Activated CD8-positive, alpha-beta memory T cell treated with anti-CD3 and anti-CD28 coated beads, Interleukin-2, amount 10 ng/mL, durations not matched to agents 7 days and 5 days (primary cell): ENCODE results near the gene VPS52. TPM values are rescaled to one million over a fixed set of nuclear protein-coding genes. Genes with fewer than 3 reads are reported as not detected.
"Not testable (repeated sequence)": the region's sequence is repeated elsewhere in the genome, so short reads cannot be mapped to it uniquely, and the experiment has no call there.

Source experiments
- ATAC-seq: fragments of 150-1000 bp; cut with Tn5 transposase; one replicate; pipeline ENCODE4 v1.10.0; 2021; ENCODE audit warnings: moderate library complexity
- CTCF ChIA-PET: fragments of 350-600 bp; sonication (Branson Sonifier 250); formaldehyde crosslinking; loops from one replicate; lab custom pipeline; 2021; ENCODE audit warnings: antibody characterized with exemption; lab: Charles Lee
- DNase-seq: peaks from one replicate; pipeline ENCODE4 v3.0.0-alpha.2; 2020
- H3K27ac Mint-ChIP-seq: one replicate; pipeline ENCODE4 v1.8.0; 2021; ENCODE audit warnings: mild to moderate bottlenecking, mixed read lengths
- H3K27me3 Mint-ChIP-seq: one replicate; pipeline ENCODE4 v1.8.0; 2021; ENCODE audit warnings: mixed read lengths
- H3K36me3 Mint-ChIP-seq: one replicate; pipeline ENCODE4 v1.8.0; 2021; ENCODE audit warnings: mild to moderate bottlenecking, mixed read lengths
- H3K4me1 Mint-ChIP-seq: one replicate; pipeline ENCODE4 v1.8.0; 2021; ENCODE audit warnings: mixed read lengths
- H3K4me3 Mint-ChIP-seq: one replicate; pipeline ENCODE4 v1.8.0; 2021; ENCODE audit warnings: mild to moderate bottlenecking, moderate library complexity, mixed read lengths
- H3K9me3 Mint-ChIP-seq: one replicate; pipeline ENCODE4 v1.8.0; 2022; ENCODE audit warnings: low read depth, mixed read lengths
- total RNA-seq, 2 experiments: library from RNA; stranded (reverse); gene quantifications; one replicate each; pipeline ENCODE4 v1.2.3, GENCODE V29; 2021

The VPS52 gene
- total RNA-seq, 2 experiments from 2014 or later, result 60.6 to 63.3 TPM

DNA sequence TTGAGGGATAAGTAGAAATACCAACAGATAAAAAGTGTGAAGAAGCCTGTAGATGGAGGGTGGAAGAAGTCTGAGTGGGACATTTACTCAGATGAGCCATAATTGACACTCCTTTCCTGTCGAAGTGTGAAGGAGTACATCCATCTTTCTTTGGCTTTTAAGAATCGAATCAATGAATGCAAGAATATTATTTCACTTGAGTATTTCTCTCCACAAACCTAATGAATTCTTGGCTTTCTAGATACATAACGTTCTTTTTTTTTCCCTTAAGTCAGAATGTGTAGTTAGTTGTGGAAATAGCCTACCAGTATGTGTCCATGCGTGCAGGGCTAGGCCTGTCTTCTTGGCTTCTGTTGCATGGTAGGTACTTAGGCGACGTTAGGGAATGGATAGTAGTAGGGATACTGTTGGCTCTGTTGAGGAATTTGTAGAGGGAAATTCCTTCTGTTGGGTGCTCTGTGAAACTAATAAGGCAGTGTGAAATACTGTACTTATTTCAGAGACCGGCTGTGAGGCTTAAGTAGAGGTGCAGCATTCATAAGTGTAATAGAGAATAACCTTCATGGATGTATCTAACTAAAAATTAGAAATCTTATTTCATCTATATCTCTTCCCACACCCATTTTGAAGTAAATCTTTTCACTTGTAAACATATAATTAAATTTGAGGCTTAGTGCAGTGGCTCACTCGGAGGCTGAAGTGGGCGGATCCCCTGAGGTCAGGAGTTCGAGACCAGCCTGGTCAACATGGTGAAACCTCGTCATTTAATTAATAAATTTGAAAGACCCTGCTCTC lies 1.6 kb upstream of the VPS52 start:
- ATAC-seq (no peak), DNase-seq (no peak)
- H3K27ac Mint-ChIP-seq, result peak overlapping the region; percentile 98
- CTCF ChIA-PET, result interaction anchor here (1.2 to 6.4 kb wide), 4 partner anchors 16 to 112 kb away, joined by 3 to 58 read pairs (median 22); partner anchors contain the start of genes PFDN6, RGL2 and WDR46
- H3K9me3 Mint-ChIP-seq, result no peaks in the 10 kb centered on the region
- no peaks in the 10 kb centered on the region for H3K27me3 Mint-ChIP-seq
- peaks cover 65% of the 10 kb centered on the region for H3K4me1 Mint-ChIP-seq
- H3K36me3 Mint-ChIP-seq, result peaks cover 52% of the 10 kb centered on the region
- H3K4me3 Mint-ChIP-seq, result peak overlapping the region; percentile 88

DNA sequence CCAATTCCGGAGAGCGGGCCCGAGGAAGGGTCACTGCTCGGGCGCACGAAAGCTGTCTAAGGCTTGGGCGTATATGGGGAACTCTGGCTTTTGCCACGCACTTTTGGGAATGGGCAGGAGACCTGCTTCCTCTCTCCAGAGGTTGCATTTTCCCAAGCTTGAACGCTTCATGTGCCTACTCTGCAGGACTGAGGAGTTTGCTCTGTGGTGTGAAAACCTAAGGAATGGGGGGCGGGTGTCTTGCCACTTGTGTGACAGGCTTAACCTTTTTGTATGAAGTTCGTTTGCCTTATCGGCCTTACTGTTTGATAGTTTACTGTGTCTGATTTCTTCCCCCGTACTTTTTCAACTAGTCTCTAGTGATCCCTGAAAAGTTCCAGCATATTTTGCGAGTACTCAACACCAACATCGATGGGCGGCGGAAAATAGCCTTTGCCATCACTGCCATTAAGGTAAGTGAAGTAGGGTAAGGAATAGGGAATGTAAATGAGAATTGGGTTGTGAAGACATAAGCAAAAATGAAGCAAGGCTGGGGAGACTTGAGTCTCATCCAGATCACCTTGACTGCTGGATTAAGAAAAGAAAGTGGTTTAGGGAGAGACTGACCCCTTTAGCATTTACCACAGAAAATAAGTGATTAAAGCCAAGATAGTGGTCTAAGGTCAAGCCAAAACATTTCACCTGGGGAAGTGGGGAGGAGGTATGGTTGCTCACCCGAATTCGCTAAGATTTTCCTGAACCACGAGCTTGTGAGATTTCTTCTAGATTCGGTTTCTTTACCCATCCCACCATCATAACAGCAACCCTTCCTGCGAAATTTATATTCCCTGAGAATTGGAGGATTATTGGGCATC lies 826 bp upstream of the VPS52 start:
- Mint-ChIP-seq H3K4me3 (peak overlapping the region; percentile 88), H3K27ac (peak overlapping the region; percentile 98), H3K36me3 (peaks cover 56% of the 10 kb centered on the region), H3K4me1 (peaks cover 60% of the 10 kb centered on the region), H3K27me3 (no peaks in the 10 kb centered on the region), H3K9me3 (no peaks in the 10 kb centered on the region)
- CTCF ChIA-PET, result interaction anchor here (0.7 to 4.6 kb wide), 10 partner anchors 17 to 301 kb away, joined by 3 to 33 read pairs (median 4); partner anchors contain the start of genes PFDN6, RGL2 and WDR46
- ATAC-seq, result peak; percentile 7
- DNase-seq, result no peak

DNA sequence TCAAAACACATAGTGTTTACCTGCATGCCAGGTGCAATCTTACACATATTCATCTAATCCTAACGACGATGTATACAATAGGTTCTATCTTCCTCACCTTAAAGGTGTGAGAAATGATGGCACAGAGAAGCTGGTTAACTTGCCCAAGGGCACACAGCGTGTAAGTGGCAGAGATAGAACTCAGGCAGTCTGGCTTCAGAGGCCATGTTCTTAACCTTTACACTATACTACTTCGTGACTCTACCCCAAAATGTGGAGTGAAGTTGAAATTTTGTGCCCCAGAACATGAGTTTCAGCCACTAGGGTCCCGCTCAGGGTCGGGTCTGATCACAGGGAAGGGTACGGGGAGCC lies 584 bp downstream of the VPS52 start:
- DNase-seq (no peak), ATAC-seq (no peak)
- Mint-ChIP-seq H3K27me3 (no peaks in the 10 kb centered on the region), H3K9me3 (no peaks in the 10 kb centered on the region), H3K4me3 (peak overlapping the region; percentile 88), H3K36me3 (peaks cover 60% of the 10 kb centered on the region), H3K4me1 (peaks cover 52% of the 10 kb centered on the region), H3K27ac (peak overlapping the region; percentile 98)
- CTCF ChIA-PET, result interaction anchor here (1.0 to 4.6 kb wide), 8 partner anchors 16 to 300 kb away, joined by 3 to 33 read pairs (median 7); partner anchors contain the start of genes PFDN6, RGL2, WDR46 and ZBTB22

DNA sequence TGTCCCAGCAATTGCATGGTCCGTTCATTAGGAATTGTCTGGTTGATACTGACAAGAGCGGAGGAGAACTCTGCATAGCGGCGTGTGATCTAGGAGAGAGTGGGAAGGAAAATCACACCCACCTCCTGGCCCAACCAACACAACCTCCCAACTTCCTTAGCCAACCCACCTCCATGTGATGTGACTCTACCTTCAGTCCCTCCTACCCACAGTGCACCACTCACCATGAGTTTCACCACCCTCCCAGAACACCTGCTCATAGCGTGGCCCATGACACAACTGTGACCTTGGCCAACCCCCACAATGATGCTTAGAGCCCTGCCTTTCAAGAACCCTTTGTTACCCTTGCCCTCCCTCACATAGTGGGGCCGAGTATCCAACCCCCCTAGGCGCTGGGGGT lies 7.7 kb downstream of the VPS52 start:
- Mint-ChIP-seq H3K4me3 (no peak overlapping the region), H3K4me1 (no peaks in the 10 kb centered on the region), H3K36me3 (peaks cover 65% of the 10 kb centered on the region), H3K9me3 (no peaks in the 10 kb centered on the region), H3K27ac (no peak overlapping the region), H3K27me3 (no peaks in the 10 kb centered on the region)
- no peak for ATAC-seq
- no peak for DNase-seq
- CTCF ChIA-PET, result no interaction called here

DNA sequence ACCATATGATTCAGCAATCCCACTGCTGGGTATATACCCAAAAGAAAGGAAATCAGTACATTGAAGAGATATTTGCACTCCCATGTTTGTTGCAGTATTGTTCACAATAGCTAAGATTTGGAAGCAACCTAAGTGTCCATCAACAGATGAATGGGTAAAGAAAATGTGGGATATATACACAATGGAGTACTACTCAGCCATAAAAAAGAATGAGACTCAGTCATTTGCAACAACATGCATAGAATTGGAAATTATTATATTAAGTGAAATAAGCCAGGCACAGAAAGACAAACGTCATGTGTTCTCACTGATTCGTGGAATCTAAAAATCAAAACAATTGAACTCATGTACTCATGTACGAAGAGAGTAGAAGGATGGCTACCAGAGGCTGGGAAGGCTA lies 9.2 kb downstream of the VPS52 start:
- not testable (repeated sequence) for H3K4me3 Mint-ChIP-seq, H3K27me3 Mint-ChIP-seq, DNase-seq, ATAC-seq, H3K27ac Mint-ChIP-seq, H3K9me3 Mint-ChIP-seq, H3K4me1 Mint-ChIP-seq
- CTCF ChIA-PET, result interaction anchor here (1.6 kb wide), 1 partner anchor 24 kb away, joined by 3 read pairs; no protein-coding TSS in a partner anchor
- peaks cover 61% of the 10 kb centered on the region for H3K36me3 Mint-ChIP-seq

DNA sequence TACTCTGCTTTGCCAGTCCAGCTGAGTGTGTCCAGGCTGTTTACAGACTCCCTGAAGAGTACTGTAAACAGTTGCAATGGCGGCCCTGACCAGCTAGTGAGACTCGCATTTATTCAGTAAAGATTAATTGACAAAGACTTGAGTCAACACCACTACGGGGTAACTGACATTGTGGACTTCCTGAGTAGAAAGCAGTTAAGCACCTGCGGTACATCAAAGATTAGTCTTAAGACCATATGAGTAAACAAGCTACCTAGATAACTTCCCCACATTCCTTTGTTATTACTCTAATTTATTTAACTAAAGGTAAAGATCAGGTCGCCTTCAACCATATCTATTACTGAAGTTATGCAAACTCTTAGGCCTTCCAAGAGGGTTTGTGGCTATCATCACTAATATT lies 12.6 kb downstream of the VPS52 start:
- no peak overlapping the region for H3K27ac Mint-ChIP-seq
- H3K36me3 Mint-ChIP-seq, result peaks cover 45% of the 10 kb centered on the region

DNA sequence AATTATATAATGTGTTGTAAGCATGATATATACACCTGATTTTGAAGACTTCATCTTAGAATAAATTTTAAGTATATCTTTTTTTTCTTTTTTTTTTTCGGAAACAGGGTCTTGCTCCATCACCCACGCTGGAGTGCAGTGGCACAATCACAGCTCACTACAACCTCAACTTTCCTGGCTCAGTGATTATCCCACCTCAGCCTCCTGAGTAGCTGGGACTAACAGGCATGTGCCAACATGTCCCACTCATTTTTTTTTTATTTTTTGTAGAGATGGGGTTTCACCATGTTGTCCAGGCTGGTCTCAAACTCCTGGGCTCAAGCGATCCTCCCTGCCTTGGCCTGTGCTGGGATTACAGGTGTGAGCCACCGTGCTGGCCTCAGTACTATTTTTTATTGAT lies 17.1 kb downstream of the VPS52 start:
- ATAC-seq (no peak), DNase-seq (no peak)
- peaks cover 28% of the 10 kb centered on the region for H3K4me1 Mint-ChIP-seq
- CTCF ChIA-PET, result interaction anchor here (1.1 to 2.0 kb wide), 4 partner anchors 12 to 171 kb away, joined by 3 to 9 read pairs (median 4); partner anchors contain the start of genes RPS18 and VPS52
- no peaks in the 10 kb centered on the region for H3K27me3 Mint-ChIP-seq
- H3K4me3 Mint-ChIP-seq, result no peak overlapping the region
- no peak overlapping the region for H3K27ac Mint-ChIP-seq
- peaks cover 38% of the 10 kb centered on the region for H3K36me3 Mint-ChIP-seq
- no peaks in the 10 kb centered on the region for H3K9me3 Mint-ChIP-seq

More for the DNA sequence above, 12.6 kb downstream of the VPS52 start:
- Mint-ChIP-seq H3K27me3 (no peaks in the 10 kb centered on the region), H3K4me3 (no peak overlapping the region), H3K4me1 (peaks cover 2% of the 10 kb centered on the region), H3K9me3 (no peaks in the 10 kb centered on the region)
- ATAC-seq (no peak), DNase-seq (no peak)
- CTCF ChIA-PET, result interaction anchor here (1.2 kb wide), 1 partner anchor 134 kb away, joined by 3 read pairs; no protein-coding TSS in a partner anchor

DNA sequence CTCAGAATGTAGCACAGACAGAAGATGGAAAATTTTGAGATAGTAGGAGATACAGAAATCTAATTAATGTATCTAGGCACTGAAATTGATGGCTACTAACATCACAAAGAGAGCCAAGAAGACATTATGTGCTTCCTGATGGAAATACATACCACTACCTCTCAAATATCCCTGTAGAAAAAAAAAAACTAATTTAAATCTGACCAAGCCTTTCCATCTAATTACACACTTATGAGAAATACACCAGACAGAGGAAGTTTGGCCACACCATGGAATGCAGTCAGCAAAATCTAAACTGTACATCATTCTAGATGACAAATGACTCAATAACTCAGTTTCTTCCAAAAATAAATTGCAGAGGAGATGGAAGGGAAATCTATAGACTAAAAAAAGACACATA lies 18.9 kb downstream of the VPS52 start:
- H3K27ac Mint-ChIP-seq, result no peak overlapping the region
- H3K4me3 Mint-ChIP-seq, result no peak overlapping the region
- peaks cover 39% of the 10 kb centered on the region for H3K4me1 Mint-ChIP-seq
- no peaks in the 10 kb centered on the region for H3K9me3 Mint-ChIP-seq
- ATAC-seq (no peak), DNase-seq (no peak)
- CTCF ChIA-PET, result no interaction called here
- H3K27me3 Mint-ChIP-seq, result no peaks in the 10 kb centered on the region
- H3K36me3 Mint-ChIP-seq, result peaks cover 30% of the 10 kb centered on the region

DNA sequence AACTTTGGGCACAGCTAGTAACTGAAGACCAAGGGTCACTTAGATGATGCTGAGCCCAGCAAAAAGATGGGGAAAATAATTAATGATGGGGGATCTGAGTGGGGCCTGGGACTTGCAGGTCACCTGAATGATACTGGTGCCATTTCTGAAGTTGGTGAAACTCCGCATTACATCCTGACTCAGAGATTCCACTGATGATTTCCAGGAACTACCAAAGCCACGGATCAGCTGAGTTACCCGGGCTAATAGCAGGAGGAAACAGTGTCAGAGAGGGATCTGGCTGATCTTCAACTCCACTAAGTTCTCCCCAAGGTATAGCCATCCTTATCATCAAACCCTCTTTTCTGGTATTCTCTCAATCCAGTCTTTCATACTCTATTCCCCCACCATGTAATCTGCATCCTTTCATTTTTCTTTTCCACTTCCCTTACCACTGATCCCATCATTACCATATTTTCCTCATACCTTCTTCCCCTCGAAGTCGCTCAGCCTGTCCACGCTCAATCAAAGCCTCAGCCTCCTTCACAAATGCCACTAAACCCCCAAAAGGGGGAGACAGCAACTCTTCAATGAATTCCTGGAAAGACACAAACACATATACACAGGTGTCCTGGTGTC lies 20.2 kb downstream of the VPS52 start:
- H3K27ac Mint-ChIP-seq, result peak overlapping the region; percentile 61

DNA sequence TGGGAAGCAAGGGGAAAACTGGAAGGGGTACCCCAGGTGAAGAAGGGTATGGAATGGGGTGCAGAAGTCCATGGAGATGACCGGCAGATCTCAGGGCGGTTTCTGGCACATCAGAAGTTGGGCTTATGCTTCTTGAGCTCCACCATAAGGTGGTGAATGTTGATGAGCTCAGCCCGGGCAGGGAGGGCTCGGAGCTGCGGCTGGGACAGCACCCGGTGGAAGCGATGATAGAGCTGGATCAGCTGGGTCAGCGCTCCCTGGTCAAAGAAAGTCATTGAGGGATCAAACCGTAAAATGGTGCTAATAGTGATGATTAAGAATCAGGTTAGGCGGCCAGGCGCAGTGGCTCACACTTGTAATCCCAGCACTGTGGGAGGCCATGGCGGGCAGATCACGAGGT lies 20.9 kb downstream of the VPS52 start:
- H3K27ac Mint-ChIP-seq, result peak overlapping the region; percentile 94
- H3K4me1 Mint-ChIP-seq, result peaks cover 38% of the 10 kb centered on the region
- H3K36me3 Mint-ChIP-seq, result peaks cover 27% of the 10 kb centered on the region
- H3K27me3 Mint-ChIP-seq, result peaks cover 10% of the 10 kb centered on the region
- CTCF ChIA-PET, result interaction anchor here (1.5 to 5.2 kb wide), 6 partner anchors 20 to 112 kb away, joined by 4 to 46 read pairs (median 27); partner anchors contain the start of genes B3GALT4, RING1, RPS18 and RXRB
- no peak for DNase-seq
- no peaks in the 10 kb centered on the region for H3K9me3 Mint-ChIP-seq
- H3K4me3 Mint-ChIP-seq, result no peak overlapping the region
- ATAC-seq, result no peak

More for the DNA sequence above, 20.2 kb downstream of the VPS52 start:
- DNase-seq (no peak), ATAC-seq (no peak)
- peak overlapping the region; percentile 11 for H3K4me3 Mint-ChIP-seq
- H3K27me3 Mint-ChIP-seq, result peaks cover 3% of the 10 kb centered on the region
- CTCF ChIA-PET, result interaction anchor here (1.5 to 5.2 kb wide), 4 partner anchors 20 to 113 kb away, joined by 4 to 46 read pairs (median 20); partner anchors contain the start of genes RPS18, RXRB, SLC39A7 and VPS52
- H3K9me3 Mint-ChIP-seq, result no peaks in the 10 kb centered on the region
- H3K4me1 Mint-ChIP-seq, result peaks cover 39% of the 10 kb centered on the region
- peaks cover 28% of the 10 kb centered on the region for H3K36me3 Mint-ChIP-seq

DNA sequence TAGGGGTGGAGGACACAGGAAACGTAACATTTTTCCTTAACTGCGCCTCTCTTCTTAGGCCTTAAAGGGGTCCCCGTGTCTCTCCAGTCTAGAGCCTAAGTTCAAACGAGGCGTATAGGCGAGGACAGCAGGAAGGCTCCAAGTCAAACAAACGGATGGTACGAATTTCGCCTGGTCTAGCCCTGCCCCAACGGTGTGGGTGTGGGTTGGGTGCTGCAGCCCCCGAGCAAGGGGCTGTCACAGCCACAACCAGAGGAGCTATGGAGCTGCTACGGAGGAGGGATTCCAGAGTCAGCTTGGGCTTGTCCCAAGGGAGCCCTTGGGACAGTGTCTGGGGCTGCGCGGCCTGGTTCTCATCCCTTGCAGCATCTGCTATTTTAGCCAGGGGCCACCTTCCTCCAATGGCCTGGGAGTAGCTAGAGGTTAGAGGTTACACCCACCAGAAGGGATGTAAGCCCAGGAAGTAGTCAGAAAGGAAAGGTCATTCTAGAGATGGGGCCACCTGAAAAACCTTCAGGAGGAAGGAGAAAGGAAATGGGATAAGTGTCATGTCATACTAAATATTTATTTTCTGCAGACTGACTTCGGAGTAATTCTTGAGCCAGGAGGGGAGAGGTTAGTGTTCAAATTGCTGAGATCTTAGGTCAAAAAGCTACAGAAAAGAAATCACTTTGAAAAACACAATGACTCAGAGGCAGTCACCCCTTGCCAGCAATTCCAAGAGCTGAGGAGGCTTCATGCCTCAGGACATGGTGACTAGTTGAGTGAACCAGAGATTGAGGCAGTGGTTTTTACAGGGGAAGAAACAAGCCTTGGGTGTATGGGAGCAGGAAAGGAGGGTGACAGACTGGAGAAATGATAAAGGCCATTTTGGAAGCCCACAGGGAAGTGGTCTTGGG lies 21.7 kb downstream of the VPS52 start:
- peak overlapping the region; percentile 90 for H3K4me3 Mint-ChIP-seq
- CTCF ChIA-PET, result interaction anchor here (0.8 to 6.2 kb wide), 15 partner anchors 10 to 411 kb away, joined by 3 to 108 read pairs (median 21); partner anchors contain the start of genes B3GALT4, HSD17B8, PFDN6 and RING1
- peak overlapping the region; percentile 94 for H3K27ac Mint-ChIP-seq
- peaks cover 10% of the 10 kb centered on the region for H3K27me3 Mint-ChIP-seq
- DNase-seq, result peak; percentile 48
- peaks cover 37% of the 10 kb centered on the region for H3K4me1 Mint-ChIP-seq
- no peaks in the 10 kb centered on the region for H3K9me3 Mint-ChIP-seq
- no peak for ATAC-seq
- H3K36me3 Mint-ChIP-seq, result peaks cover 24% of the 10 kb centered on the region
